Trophoblast cell (in vitro differentiated cells and primary cell): Measurements from ENCODE around the gene TNS3.

Source experiments
- DNase-seq, 2 donors: peaks; one replicate each; pipeline ENCODE4 v3.0.0-alpha.2; 2016
- H2AFZ ChIP-seq: 2 replicates; pipeline ENCODE4 v1.6.1; 2013; ENCODE audit warnings: low read length, moderate library complexity, mild to moderate bottlenecking; ENCODE audit not compliant: insufficient read depth, poor library complexity
- H2AK5ac ChIP-seq: 2 replicates; pipeline ENCODE4 v1.6.1; 2013; ENCODE audit warnings: mild to moderate bottlenecking, low read length
- H2BK120ac ChIP-seq: 2 replicates; pipeline ENCODE4 v1.6.1; 2013; ENCODE audit warnings: low read length, mild to moderate bottlenecking, moderate library complexity; ENCODE audit not compliant: insufficient read depth, poor library complexity
- H2BK12ac ChIP-seq: 2 replicates; pipeline ENCODE4 v1.6.1; 2013; ENCODE audit warnings: mild to moderate bottlenecking, low read length, moderate library complexity
- H2BK5ac ChIP-seq: 2 replicates; pipeline ENCODE4 v1.6.1; 2013; ENCODE audit warnings: low read length, low read depth, moderate library complexity, mild to moderate bottlenecking; ENCODE audit not compliant: poor library complexity
- H3K14ac ChIP-seq: 2 replicates; pipeline ENCODE4 v1.6.1; 2013; ENCODE audit warnings: mild to moderate bottlenecking, low read length
- H3K18ac ChIP-seq: 2 replicates; pipeline ENCODE4 v1.6.1; 2013; ENCODE audit warnings: mild to moderate bottlenecking, low read length
- H3K23ac ChIP-seq: 2 replicates; pipeline ENCODE4 v1.6.1; 2013; ENCODE audit warnings: low read length
- H3K27ac ChIP-seq: 2 replicates; pipeline ENCODE4 v1.5.1; 2013; ENCODE audit warnings: low read depth, mild to moderate bottlenecking, inconsistent platforms, low read length, moderate library complexity
- H3K27me3 ChIP-seq: 2 replicates; pipeline ENCODE4 v1.6.1; 2013; ENCODE audit warnings: inconsistent platforms, mild to moderate bottlenecking, low read length, moderate library complexity; ENCODE audit not compliant: insufficient read depth
- H3K36me3 ChIP-seq, 2 experiments: 1 replicate in 1 of 2; 2 replicates in 1 of 2; pipeline ENCODE4 v1.6.1; 2013; ENCODE audit warnings: low read length in 2 of 2, mild to moderate bottlenecking in 2 of 2, moderate library complexity in 1 of 2; ENCODE audit not compliant: insufficient read depth in 2 of 2, control insufficient read depth in 1 of 2
- H3K4ac ChIP-seq: 2 replicates; pipeline ENCODE4 v1.6.1; 2013; ENCODE audit warnings: low read depth, mild to moderate bottlenecking, low read length, moderate library complexity
- H3K4me1 ChIP-seq, 2 experiments: 1 replicate in 1 of 2; 2 replicates in 1 of 2; pipeline ENCODE4 v1.6.1; 2013; ENCODE audit warnings: low read length in 2 of 2, mild to moderate bottlenecking in 2 of 2, moderate library complexity in 1 of 2; ENCODE audit not compliant: insufficient read depth in 2 of 2, control insufficient read depth in 1 of 2
- H3K4me2 ChIP-seq: 2 replicates; pipeline ENCODE4 v1.6.1; 2013; ENCODE audit warnings: inconsistent platforms, mild to moderate bottlenecking, low read length, moderate library complexity
- H3K4me3 ChIP-seq: 2 replicates; pipeline ENCODE4 v1.5.1; 2013; ENCODE audit warnings: mild to moderate bottlenecking, low read depth, low read length, inconsistent platforms
- H3K79me1 ChIP-seq: one replicate; pipeline ENCODE4 v1.6.1; 2013; ENCODE audit warnings: low read length
- H3K79me2 ChIP-seq: 2 replicates; pipeline ENCODE4 v1.6.1; 2013; ENCODE audit warnings: low read length, mild to moderate bottlenecking; ENCODE audit not compliant: control insufficient read depth, insufficient read depth, poor library complexity
- H3K9ac ChIP-seq: 2 replicates; pipeline ENCODE4 v1.6.1; 2013; ENCODE audit warnings: mild to moderate bottlenecking, low read length
- H3K9me3 ChIP-seq: 2 replicates; pipeline ENCODE4 v1.6.1; 2013; ENCODE audit warnings: low read depth, mild to moderate bottlenecking, control low read depth, inconsistent platforms, low read length; ENCODE audit not compliant: insufficient read depth
- H4K12ac ChIP-seq: 2 replicates; pipeline ENCODE4 v1.6.1; 2013; ENCODE audit warnings: low read depth, mild to moderate bottlenecking, low read length, moderate library complexity
- H4K8ac ChIP-seq: 2 replicates; pipeline ENCODE4 v1.6.1; 2013; ENCODE audit warnings: low read depth, mild to moderate bottlenecking, low read length, moderate library complexity
- H4K91ac ChIP-seq: one replicate; pipeline ENCODE4 v1.6.1; 2013; ENCODE audit warnings: low read depth, mild to moderate bottlenecking, low read length, moderate library complexity
- whole genome bisulfite sequencing: extraction: QIAGEN DNeasy Blood & Tissue Kit; methylation state at CpG from one replicate; pipeline ENCODE4 v1.1.7; 2013; ENCODE audit warnings: missing lambda C conversion rate; ENCODE audit not compliant: insufficient read length, insufficient coverage; ENCODE audit errors: extremely low coverage; 5-methylcytosine and 5-hydroxymethylcytosine counted together

The TNS3 gene

GRCh38 chr7:47285860-47286491 is 295.9 kb downstream of the TNS3 start:
- peaks cover 52 to 71% of the 10 kb centered on the region in 2 experiments for H3K36me3 ChIP-seq
- no peak overlapping the region for H2BK12ac ChIP-seq
- H3K23ac ChIP-seq: no peak overlapping the region
- H3K4ac ChIP-seq: no peak overlapping the region
- peak in 1 of 2 donors; percentile 38 for DNase-seq
- no peak overlapping the region for H4K12ac ChIP-seq
- H3K4me3 ChIP-seq: no peak overlapping the region
- no CpG with 5 or more reads among the region's 9 CpGs for WGBS
- H3K4me2 ChIP-seq: no peak overlapping the region
- H3K79me1 ChIP-seq: no peaks in the 10 kb centered on the region
- no peak overlapping the region for H4K8ac ChIP-seq
- no peak overlapping the region for H2AK5ac ChIP-seq
- H3K79me2 ChIP-seq: no peaks in the 10 kb centered on the region
- no peak overlapping the region for H2BK5ac ChIP-seq
- no peak overlapping the region for H4K91ac ChIP-seq
- H3K4me1 ChIP-seq: peaks cover 15 to 20% of the 10 kb centered on the region in 2 experiments
- H3K14ac ChIP-seq: no peak overlapping the region
- no peak overlapping the region for H2BK120ac ChIP-seq
- no peaks in the 10 kb centered on the region for H3K27me3 ChIP-seq
- peaks cover 7% of the 10 kb centered on the region for H3K9me3 ChIP-seq
- no peak overlapping the region for H3K9ac ChIP-seq
- no peak overlapping the region for H3K27ac ChIP-seq
- H3K18ac ChIP-seq: no peak overlapping the region
- H2AFZ ChIP-seq: no peak overlapping the region

- H3K23ac ChIP-seq: no peak overlapping the region
- no peak overlapping the region for H3K14ac ChIP-seq
- no peaks in the 10 kb centered on the region for H3K79me1 ChIP-seq
- no peak overlapping the region for H2AFZ ChIP-seq
- no peak overlapping the region for H3K9ac ChIP-seq
- no peak for DNase-seq
- H3K36me3 ChIP-seq: peaks cover 58 to 74% of the 10 kb centered on the region in 2 experiments
- no peak overlapping the region for H3K4me3 ChIP-seq
- no peak overlapping the region for H4K91ac ChIP-seq
- no peak overlapping the region for H2BK12ac ChIP-seq
- no peak overlapping the region for H3K27ac ChIP-seq
- no peaks in the 10 kb centered on the region for H3K27me3 ChIP-seq
- peaks cover 15 to 22% of the 10 kb centered on the region in 2 experiments for H3K4me1 ChIP-seq
- no peak overlapping the region for H4K12ac ChIP-seq
- no peak overlapping the region for H2BK5ac ChIP-seq
- no peak overlapping the region for H3K18ac ChIP-seq
- no CpG with 5 or more reads among the region's 11 CpGs for WGBS
- no peaks in the 10 kb centered on the region for H3K79me2 ChIP-seq
- no peak overlapping the region for H2AK5ac ChIP-seq
- no peak overlapping the region for H3K4ac ChIP-seq
- peaks cover 7% of the 10 kb centered on the region for H3K9me3 ChIP-seq
- no peak overlapping the region for H2BK120ac ChIP-seq
- no peak overlapping the region for H4K8ac ChIP-seq
- H3K4me2 ChIP-seq: no peak overlapping the region
Measured at GRCh38 chr7:47284691-47285635, 296.9 kb downstream of the TNS3 start.

GRCh38 chr7:47283497-47284131 is 298.3 kb downstream of the TNS3 start:
- no peak overlapping the region for H3K4ac ChIP-seq
- H3K4me2 ChIP-seq: no peak overlapping the region
- peaks cover 15 to 22% of the 10 kb centered on the region in 2 experiments for H3K4me1 ChIP-seq
- WGBS: no CpG with 5 or more reads among the region's 10 CpGs
- H3K14ac ChIP-seq: no peak overlapping the region
- H3K9ac ChIP-seq: no peak overlapping the region
- no peak overlapping the region for H4K12ac ChIP-seq
- no peaks in the 10 kb centered on the region for H3K27me3 ChIP-seq
- H3K79me1 ChIP-seq: no peaks in the 10 kb centered on the region
- no peak overlapping the region for H3K23ac ChIP-seq
- H3K18ac ChIP-seq: no peak overlapping the region
- DNase-seq: peak; percentile 41 to 57
- H2AFZ ChIP-seq: no peak overlapping the region
- H2BK120ac ChIP-seq: no peak overlapping the region
- peaks cover 66 to 78% of the 10 kb centered on the region in 2 experiments for H3K36me3 ChIP-seq
- H3K27ac ChIP-seq: no peak overlapping the region
- H3K4me3 ChIP-seq: no peak overlapping the region
- peaks cover 7% of the 10 kb centered on the region for H3K9me3 ChIP-seq
- no peak overlapping the region for H2BK5ac ChIP-seq
- no peak overlapping the region for H4K8ac ChIP-seq
- no peak overlapping the region for H2AK5ac ChIP-seq
- H2BK12ac ChIP-seq: no peak overlapping the region
- H4K91ac ChIP-seq: no peak overlapping the region
- no peaks in the 10 kb centered on the region for H3K79me2 ChIP-seq

- Histone ChIP-seq H4K91ac (no peak overlapping the region), H2BK12ac (no peak overlapping the region), H3K9ac (no peak overlapping the region), H3K23ac (no peak overlapping the region), H3K79me2 (no peaks in the 10 kb centered on the region), H3K4ac (no peak overlapping the region), H3K4me3 (no peak overlapping the region), H2AFZ (no peak overlapping the region), H3K79me1 (no peaks in the 10 kb centered on the region), H3K18ac (no peak overlapping the region), H3K27me3 (no peaks in the 10 kb centered on the region), H3K27ac (no peak overlapping the region), H3K4me2 (no peak overlapping the region), H2BK120ac (no peak overlapping the region), H3K9me3 (peaks cover 7% of the 10 kb centered on the region), H3K4me1 (peaks cover 15 to 22% of the 10 kb centered on the region in 2 experiments), H4K12ac (no peak overlapping the region), H2AK5ac (no peak overlapping the region), H4K8ac (no peak overlapping the region), H3K14ac (no peak overlapping the region), H3K36me3 (peaks cover 67 to 77% of the 10 kb centered on the region in 2 experiments), H2BK5ac (no peak overlapping the region)
- no peak for DNase-seq
- WGBS: no CpG with 5 or more reads among the region's 9 CpGs
Measured at GRCh38 chr7:47282790-47283496, 299.0 kb downstream of the TNS3 start.
